NCI-H446 treated with DMSO at 0.1 percent for 48 hours (cell line): Measurements from ENCODE around the gene RNASEH2B.
A peak's percentile ranks its signal among the peaks of the same experiment; 100 is the strongest.

ENCODE experiments used
- DNase-seq: peaks from one replicate; lab custom pipeline; 2025; lab: John Stamatoyannopoulos, UW

RNASEH2B gene

GRCh38 chr13:50909605-50910484 is at the start of gene RNASEH2B:
Gene RNASEH2B, plus strand, starts transcription at chr13:50909791. Its CDS starts 286 bp downstream, at chr13:50910077.
- peak; percentile 47 for DNase-seq

- no peak for DNase-seq
These were observed 45.1 kb upstream of the RNASEH2B start for GRCh38 chr13:50864492-50864891.

DNA sequence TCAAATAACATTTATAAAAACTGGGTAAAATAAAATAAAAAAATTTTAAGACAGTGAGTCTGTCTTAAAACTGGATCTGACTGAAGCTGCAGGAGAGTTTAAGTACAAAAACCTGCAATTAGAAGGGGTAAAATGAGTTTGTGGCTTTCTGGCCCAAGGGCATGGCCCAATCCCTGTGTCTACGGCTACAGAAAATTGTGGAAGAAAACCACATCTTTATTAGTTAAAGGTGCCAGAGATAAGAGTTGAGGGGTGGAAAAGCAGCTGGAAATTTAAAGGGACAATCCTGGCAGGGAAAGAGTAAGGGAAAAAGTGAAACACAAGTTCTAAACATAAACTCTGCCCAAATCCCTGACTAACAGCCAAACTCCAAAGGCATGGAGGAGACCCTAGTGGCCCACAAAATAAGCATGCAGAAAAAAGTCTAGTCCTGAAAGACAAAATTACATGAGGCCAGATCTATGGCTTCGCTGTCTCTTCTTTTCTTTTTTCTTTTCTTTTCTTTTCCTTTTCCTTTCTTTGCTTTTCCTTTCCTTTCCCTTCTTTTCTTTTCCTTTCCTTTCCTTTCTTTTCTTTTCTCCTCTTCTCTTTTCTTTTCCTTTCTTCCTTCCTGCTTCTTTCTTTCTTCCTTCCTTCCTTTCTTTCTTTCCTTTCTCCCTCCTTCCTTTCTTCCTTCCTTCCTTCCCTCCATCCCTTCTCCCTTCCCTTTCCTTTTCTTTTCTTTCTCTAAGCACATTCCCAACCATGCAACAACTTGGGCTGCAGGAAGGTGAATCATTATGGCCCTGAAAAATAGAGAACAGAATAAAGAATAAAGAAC is 42.6 kb upstream of the RNASEH2B start:
- DNase-seq: no peak

- no peak for DNase-seq
These were observed 42.0 kb upstream of the RNASEH2B start for GRCh38 chr13:50867637-50867945.

DNA sequence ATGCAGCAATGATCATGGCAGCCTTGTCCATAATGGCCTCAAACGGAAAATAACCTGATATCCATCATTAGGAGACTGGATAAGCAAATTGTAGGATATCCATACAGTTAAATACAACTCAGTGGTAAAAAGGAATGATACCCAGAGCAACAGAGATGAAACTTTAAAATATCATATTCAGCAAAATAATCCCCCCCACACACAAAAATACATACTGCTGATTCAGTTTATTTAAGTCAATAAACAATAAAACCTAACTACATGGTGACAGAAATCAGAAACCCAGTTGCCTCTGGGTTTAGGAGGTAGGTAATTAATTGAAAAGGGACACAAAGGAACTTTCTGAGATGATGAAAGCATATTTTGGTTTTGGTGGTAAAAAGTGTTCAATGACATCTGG is 38.2 kb upstream of the RNASEH2B start:
- DNase-seq: no peak

DNA sequence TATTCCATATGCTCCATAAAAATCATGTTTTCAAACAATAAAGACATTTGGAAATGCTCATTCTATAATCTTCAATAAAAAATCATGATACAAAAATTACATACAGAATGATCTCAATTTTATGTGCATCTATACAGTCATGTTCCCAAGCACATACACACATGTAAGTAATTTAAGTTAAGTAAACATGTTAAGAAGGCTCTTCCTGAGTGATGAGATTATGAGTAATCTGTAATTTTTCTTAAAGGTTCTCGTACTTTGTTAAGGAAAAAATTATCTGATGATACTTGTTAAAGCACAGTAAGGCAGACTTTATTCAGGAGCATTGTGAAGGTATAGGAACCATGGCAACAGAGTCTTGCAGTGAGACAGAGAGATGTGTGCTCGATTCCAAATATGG is 36.1 kb upstream of the RNASEH2B start:
- DNase-seq: no peak

- DNase-seq: no peak
These were observed 35.6 kb upstream of the RNASEH2B start for GRCh38 chr13:50873991-50874390.

DNA sequence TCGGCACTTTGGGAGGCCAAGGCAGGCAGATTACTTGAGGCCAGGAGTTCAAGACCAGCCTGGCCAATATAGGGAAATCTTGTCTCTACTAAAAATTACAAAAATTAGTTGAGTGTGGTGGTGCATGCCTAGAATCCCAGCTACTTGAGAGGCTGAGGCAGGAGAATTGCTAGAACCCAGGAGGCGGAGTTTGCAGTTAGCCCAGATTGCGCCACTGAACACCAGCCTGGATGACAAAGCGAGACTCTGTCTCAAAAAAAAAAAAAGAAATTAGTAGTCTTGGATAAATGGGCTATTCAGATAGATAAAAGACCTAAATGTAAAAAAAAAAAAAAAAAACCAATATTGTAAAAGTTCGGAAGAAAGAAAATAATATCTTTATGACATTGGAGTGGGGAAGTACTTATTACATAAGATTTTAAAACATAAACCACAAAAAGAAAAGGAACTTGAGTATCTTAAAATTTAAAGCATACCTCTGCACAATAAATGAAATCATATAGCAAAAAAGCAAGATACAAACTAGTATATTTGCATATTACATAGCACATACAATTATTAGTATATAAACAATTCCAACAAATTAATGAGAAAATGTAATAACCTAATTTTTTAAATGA is 26.7 kb upstream of the RNASEH2B start:
- no peak for DNase-seq

- DNase-seq: no peak
These were observed 25.9 kb upstream of the RNASEH2B start for GRCh38 chr13:50883728-50884127.

DNA sequence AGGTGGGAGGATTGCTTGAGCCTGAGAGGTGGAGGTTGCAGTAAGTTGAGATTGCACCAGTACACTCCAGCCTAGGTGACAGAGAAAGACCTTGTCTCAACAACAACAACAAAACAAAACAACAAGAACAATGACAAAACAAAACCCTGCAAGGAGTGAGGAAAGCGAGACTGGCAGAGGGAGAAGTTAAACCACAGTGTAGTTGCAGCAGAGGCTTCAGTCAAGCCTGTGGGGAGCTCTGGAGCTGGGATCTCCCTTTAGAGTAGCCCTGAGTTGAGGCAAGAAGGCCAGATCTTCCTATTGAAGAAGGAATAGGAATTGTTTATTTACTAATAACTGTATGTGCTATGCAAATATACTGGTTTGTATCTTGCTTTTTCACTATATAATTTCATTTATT is 25.3 kb upstream of the RNASEH2B start:
- no peak for DNase-seq

DNA sequence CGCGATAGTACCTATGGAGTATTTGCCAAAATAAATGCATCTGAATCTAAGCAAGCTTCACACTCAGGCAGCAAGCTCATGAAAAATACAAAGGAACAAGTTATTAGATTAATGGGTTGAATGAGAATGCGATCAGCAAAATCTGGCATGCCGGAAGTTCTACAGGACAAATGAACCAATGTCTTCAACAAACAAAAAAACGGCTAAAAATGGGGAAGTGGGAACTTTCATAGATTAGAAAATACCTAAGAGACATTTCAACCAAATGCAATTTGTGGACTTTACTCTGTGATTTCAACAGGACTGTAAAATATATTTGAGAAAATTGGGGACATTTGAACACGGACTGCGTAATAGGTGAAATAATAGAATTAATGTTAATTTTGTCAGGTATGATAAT is 22.4 kb upstream of the RNASEH2B start:
- no peak for DNase-seq

- DNase-seq: no peak
These were observed 21.2 kb upstream of the RNASEH2B start for GRCh38 chr13:50888362-50888761.

- no peak for DNase-seq
These were observed 20.3 kb upstream of the RNASEH2B start for GRCh38 chr13:50889317-50889716.

- peak; percentile 88 for DNase-seq
These were observed 18.4 kb upstream of the RNASEH2B start for GRCh38 chr13:50891206-50891605.

- no peak for DNase-seq
These were observed 17.2 kb upstream of the RNASEH2B start for GRCh38 chr13:50892210-50892944.

DNA sequence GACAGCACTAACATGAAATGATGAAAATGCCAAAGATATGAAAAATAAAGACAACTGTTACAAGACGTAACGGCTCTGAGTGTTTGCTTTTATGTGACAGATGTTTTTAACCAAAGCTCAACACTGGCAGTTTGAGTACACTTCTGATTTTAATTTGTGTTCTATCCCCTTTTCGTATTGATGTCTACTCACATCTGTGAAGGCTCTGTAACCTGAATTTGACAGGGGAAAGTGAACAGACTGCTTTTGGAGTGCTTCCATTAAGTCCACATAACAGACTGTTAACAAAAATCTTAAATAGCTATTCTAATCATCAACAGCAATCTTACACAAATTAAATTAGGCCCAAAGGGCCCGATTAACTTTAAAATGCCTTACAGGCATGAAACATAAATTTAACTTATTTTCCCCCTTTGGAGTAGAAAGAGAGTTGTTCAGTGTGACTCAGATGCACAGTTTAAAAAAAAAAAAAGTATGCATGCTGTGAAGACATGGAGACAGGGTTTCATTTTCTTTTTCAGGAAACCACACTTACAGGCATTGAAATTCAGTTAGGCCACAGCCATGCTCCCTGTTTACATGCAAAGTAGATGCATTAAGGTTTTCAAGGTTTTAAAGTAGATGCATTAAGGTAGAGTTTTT is 16.3 kb upstream of the RNASEH2B start:
- DNase-seq: peak; percentile 48

DNA sequence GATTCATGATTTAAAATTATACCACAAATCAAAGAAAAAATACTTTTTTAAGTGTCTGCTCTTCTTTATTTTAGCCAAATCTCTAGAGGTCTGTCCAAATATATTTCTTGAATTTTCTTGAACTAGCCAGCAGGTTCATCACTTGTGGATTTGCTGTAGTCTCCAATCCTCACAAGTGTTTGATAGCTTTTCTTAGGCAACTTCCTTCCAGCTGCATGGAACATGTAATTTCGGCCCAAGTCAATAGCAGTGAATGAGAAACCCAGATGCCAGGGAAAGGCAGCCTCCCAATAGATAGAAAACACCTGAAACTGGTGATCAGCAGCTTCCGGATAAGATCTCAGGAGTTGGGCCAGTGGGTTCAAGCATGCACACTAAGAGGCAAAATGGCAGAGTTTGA is 15.6 kb upstream of the RNASEH2B start:
- DNase-seq: no peak

GRCh38 chr13:50894504-50894903 is 15.1 kb upstream of the RNASEH2B start:
- no peak for DNase-seq

DNA sequence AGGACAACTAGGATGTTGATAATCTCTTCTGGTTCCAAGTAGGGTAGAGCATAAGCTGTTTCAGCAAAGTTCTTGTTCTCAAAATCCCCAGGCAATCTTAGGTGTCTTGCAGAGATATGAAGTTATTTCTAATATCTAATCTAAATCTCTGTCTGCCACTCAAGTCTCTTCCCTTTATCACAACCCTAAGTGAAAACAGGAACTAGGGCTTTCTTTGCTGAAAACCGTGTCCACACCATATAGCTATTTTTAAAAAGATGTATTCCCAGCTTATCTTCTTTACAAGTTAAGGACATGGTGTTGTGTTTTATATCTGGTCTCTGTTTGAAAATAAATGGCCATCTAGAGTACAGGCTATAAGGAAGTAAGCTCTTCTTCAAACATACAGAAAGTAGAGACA is 11.3 kb upstream of the RNASEH2B start:
- DNase-seq: no peak

- DNase-seq: no peak
These were observed 7.9 kb upstream of the RNASEH2B start for GRCh38 chr13:50901701-50902100.

DNA sequence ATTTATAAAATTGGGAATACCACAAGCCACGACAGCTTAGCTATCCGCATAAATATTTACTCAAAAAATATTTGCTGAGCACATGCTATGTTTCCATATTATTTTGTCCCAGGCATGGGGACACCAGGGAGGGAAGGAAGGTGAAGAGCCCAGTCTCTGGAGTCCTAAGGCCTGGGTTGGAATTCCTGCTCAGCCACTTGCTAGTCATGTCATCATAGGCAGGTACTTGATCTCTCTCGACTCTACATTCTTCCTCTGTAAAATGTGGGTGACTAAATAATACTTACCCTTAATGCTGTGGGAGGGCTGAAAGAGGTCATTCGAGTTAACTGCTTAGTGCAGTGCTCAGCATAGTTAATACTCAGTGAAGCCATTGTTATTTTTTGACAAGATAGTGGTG is 4.3 kb upstream of the RNASEH2B start:
- DNase-seq: no peak

GRCh38 chr13:50907781-50908180 is 1.8 kb upstream of the RNASEH2B start:
- no peak for DNase-seq
